Hepatocyte (in vitro differentiated cells): ENCODE data around the gene LINGO3. TPM values are rescaled to one million over a fixed set of nuclear protein-coding genes. Genes with fewer than 3 reads are reported as not detected.

Experiments
- DNase-seq: peaks from one replicate; pipeline ENCODE4 v3.0.0-alpha.2; 2016; ENCODE audit warnings: low spot score
- H2AFZ ChIP-seq: fragments of 200-600 bp; sonication (generic); 2 replicates; pipeline ENCODE4 v1.6.0; 2016; ENCODE audit warnings: antibody characterized with exemption, mild to moderate bottlenecking
- H3K27ac ChIP-seq: fragments of 200-600 bp; sonication (generic); 2 replicates; pipeline ENCODE4 v1.5.1; 2016; ENCODE audit warnings: mild to moderate bottlenecking
- H3K27me3 ChIP-seq: fragments of 200-600 bp; sonication (generic); 2 replicates; pipeline ENCODE4 v1.6.1; 2016
- H3K36me3 ChIP-seq: fragments of 200-600 bp; sonication (generic); replicated peaks from 2 replicates; pipeline ENCODE4 v1.5.1; 2016; ENCODE audit warnings: low read depth; ENCODE audit not compliant: insufficient read depth
- H3K4me1 ChIP-seq: fragments of 200-600 bp; sonication (generic); 2 replicates; pipeline ENCODE4 v1.5.1; 2016; ENCODE audit warnings: mild to moderate bottlenecking, moderate library complexity; ENCODE audit not compliant: insufficient read depth
- H3K4me2 ChIP-seq: fragments of 200-600 bp; sonication (generic); 2 replicates; pipeline ENCODE4 v1.6.0; 2016
- H3K4me3 ChIP-seq: fragments of 200-600 bp; sonication (generic); 2 replicates; pipeline ENCODE4 v1.5.1; 2016; ENCODE audit warnings: mild to moderate bottlenecking
- H3K79me2 ChIP-seq: fragments of 200-600 bp; sonication (generic); 2 replicates; pipeline ENCODE4 v1.6.0; 2017; ENCODE audit warnings: mild to moderate bottlenecking
- H3K9me2 ChIP-seq: fragments of 200-600 bp; sonication (generic); replicated peaks from 2 replicates; pipeline ENCODE4 v1.6.0; 2017; ENCODE audit warnings: mild to moderate bottlenecking; ENCODE audit not compliant: insufficient read depth
- H3K9me3 ChIP-seq: fragments of 200-600 bp; sonication (generic); 2 replicates; pipeline ENCODE4 v1.5.1; 2016; ENCODE audit warnings: low read depth, mild to moderate bottlenecking
- H4K20me1 ChIP-seq: fragments of 200-600 bp; sonication (generic); 2 replicates; pipeline ENCODE4 v1.6.0; 2016; ENCODE audit warnings: mild to moderate bottlenecking; ENCODE audit not compliant: insufficient read depth, poor library complexity, severe bottlenecking
- EZH2 ChIP-seq: fragments of 200-600 bp; sonication (generic); IDR thresholded peaks from 2 replicates; pipeline ENCODE4 v1.6.1; 2016; ENCODE audit warnings: antibody characterized with exemption, mild to moderate bottlenecking, borderline replicate concordance
- EZH2phosphoT487 ChIP-seq: fragments of 200-600 bp; sonication (generic); IDR thresholded peaks from one replicate; pipeline ENCODE4 v1.6.1; 2018; ENCODE audit warnings: antibody characterized with exemption, mild to moderate bottlenecking, low read depth, moderate library complexity; ENCODE audit not compliant: unreplicated experiment, severe bottlenecking
- WGBS: methylation state at CpG from one replicate; pipeline ENCODE4 v1.1.6; 2016; ENCODE audit warnings: low lambda C conversion rate; ENCODE audit errors: missing lambda C conversion rate; 5-methylcytosine and 5-hydroxymethylcytosine counted together
- polyA plus RNA-seq: library from polyadenylated mRNA; unstranded; fragments of >200 nt; fragmentation: Nextera tagmentation; extraction: Ambion mirVana; gene quantifications from 2 replicates; pipeline ENCODE4 v1.2.1, GENCODE V29; 2016
- total RNA-seq: library from RNA; depleted of rRNA; stranded (reverse); fragments of >200 nt; gene quantifications from 2 replicates; pipeline ENCODE4 v1.2.3, GENCODE V29; 2014
- TF ChIP-seq, protein P1 (sequence below): fragments of 200-600 bp; sonication (generic); IDR thresholded peaks from 2 replicates; pipeline ENCODE4 v1.5.1; 2016; ENCODE audit warnings: antibody characterized with exemption, mild to moderate bottlenecking; ENCODE audit not compliant: poor library complexity

Gene LINGO3
- total and polyA plus RNA-seq, 2 experiments from 2014 or later: not detected

DNA sequence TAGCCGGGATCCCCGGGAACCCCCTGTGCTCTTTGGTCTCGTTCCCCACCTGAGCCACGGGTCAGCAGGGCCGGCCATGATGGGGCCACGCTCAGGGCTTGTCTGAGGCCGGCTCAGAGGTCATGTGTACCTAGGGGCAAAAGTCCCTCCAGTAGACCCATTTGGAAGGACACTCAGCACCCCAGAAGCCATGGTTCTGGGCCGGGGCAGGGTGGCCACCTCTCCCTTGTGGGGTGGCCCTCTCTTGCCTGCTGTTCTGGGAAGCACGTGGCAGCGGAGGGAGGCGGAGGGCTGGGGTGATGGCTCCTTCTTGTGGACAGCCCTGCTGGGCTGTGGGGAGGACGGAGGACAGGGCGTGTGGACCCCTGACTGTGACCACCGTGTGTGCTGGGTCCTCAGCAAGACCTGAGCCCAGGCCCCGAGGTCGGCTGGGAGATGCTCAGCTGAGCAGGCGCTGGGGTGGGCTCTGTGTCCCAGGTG lies 19.6 kb downstream of the LINGO3 start:
- TF ChIP-seq, protein P1, sequence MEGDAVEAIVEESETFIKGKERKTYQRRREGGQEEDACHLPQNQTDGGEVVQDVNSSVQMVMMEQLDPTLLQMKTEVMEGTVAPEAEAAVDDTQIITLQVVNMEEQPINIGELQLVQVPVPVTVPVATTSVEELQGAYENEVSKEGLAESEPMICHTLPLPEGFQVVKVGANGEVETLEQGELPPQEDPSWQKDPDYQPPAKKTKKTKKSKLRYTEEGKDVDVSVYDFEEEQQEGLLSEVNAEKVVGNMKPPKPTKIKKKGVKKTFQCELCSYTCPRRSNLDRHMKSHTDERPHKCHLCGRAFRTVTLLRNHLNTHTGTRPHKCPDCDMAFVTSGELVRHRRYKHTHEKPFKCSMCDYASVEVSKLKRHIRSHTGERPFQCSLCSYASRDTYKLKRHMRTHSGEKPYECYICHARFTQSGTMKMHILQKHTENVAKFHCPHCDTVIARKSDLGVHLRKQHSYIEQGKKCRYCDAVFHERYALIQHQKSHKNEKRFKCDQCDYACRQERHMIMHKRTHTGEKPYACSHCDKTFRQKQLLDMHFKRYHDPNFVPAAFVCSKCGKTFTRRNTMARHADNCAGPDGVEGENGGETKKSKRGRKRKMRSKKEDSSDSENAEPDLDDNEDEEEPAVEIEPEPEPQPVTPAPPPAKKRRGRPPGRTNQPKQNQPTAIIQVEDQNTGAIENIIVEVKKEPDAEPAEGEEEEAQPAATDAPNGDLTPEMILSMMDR: no peak
- TF ChIP-seq EZH2phosphoT487 (no peak), EZH2 (no peak)
- H3K27me3 ChIP-seq: peaks cover 66% of the 10 kb centered on the region
- H3K36me3 ChIP-seq: no peaks in the 10 kb centered on the region
- no peak overlapping the region for H2AFZ ChIP-seq
- H3K4me3 ChIP-seq: no peak overlapping the region
- H3K4me1 ChIP-seq: peaks cover 15% of the 10 kb centered on the region
- no peak for DNase-seq
- no peaks in the 10 kb centered on the region for H3K9me3 ChIP-seq
- H3K79me2 ChIP-seq: no peaks in the 10 kb centered on the region
- H3K4me2 ChIP-seq: no peak overlapping the region
- 90% methylated on average over 17 of the region's 17 CpGs for WGBS
- H3K9me2 ChIP-seq: no peaks in the 10 kb centered on the region
- no peak overlapping the region for H3K27ac ChIP-seq
- peaks cover 3% of the 10 kb centered on the region for H4K20me1 ChIP-seq

DNA sequence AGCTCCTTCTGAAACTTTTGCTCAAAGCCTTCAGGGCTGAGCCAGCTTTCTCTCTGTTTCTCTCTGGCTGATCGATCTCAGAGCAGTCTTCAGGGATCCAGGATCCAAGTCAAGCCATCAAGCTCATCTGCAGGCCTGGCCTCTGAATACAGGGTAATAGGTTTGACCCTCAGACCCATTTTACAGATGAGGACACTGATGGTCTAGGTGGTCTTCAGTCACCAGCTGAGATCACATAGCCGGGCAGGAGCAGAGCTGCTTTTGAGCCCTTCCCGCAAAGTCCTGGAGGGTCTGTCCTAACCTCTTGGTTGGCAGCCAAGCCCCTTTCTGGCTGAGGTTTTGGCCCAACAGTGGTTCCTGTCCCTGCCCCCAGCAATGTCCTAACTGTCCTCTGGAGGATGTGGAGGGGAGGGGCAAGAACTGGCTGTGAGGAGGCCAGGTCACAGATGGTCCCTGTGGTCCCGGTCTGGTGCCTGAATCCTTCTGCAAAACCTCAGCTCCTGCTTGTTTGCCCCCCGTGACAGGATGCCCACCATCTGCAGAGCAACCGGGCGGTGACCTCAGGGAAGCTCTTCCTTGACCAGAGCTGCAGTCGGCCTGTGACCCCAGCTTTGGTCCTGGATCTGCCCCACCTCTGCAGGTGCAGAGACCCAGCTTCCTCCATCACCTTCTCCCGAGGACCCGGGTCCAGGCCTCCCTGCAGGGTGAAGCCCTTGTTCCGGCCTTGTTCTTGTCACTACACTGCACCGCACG lies 20.2 kb downstream of the LINGO3 start:
- no peak for DNase-seq
- Histone ChIP-seq H3K27me3 (peaks cover 65% of the 10 kb centered on the region), H4K20me1 (peaks cover 3% of the 10 kb centered on the region), H3K36me3 (no peaks in the 10 kb centered on the region), H3K79me2 (no peaks in the 10 kb centered on the region), H3K4me2 (no peak overlapping the region), H2AFZ (no peak overlapping the region), H3K4me3 (no peak overlapping the region), H3K9me2 (no peaks in the 10 kb centered on the region), H3K9me3 (no peaks in the 10 kb centered on the region), H3K27ac (no peak overlapping the region), H3K4me1 (peaks cover 15% of the 10 kb centered on the region)
- TF ChIP-seq, protein P1: no peak
- no peak for TF ChIP-seq EZH2
- TF ChIP-seq EZH2phosphoT487: no peak
- WGBS: 87% methylated on average over 13 of the region's 13 CpGs

DNA sequence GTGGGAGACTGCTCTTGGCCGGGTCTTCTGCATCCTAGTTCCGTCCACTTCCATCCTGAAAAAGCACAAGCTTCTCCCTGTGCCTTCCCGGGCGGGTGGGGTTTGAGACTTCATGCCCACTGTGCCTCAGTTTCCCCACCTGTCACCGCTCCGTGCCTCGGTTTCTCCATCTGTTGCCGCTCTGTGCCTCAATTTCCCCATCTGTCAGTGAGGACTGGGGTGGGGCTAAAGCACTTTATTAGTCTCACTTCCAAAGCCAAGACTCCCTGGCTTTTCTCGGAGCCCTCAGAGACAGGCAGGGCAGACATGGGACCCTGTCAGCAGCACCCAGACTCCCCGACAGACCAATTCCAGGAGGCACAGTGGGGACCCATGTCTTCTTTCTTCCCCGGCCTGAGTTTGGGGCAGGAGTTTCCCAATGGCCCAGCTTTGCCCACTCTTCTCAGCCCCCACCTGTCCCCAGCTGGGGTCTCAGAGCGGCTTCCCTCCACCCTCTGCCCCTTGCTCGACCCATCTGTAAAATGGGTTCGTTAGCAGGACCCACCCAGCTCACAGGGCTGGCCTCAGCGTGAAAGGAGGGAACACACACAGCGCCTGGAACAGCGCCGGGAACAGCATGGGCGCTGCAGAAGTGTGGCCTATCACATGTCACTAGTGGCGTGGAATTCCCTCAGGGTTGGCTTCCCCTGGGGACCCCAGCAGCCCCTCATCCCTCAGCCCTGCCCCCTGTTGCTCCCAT lies 21.4 kb downstream of the LINGO3 start:
- Histone ChIP-seq H3K4me1 (peaks cover 26% of the 10 kb centered on the region), H3K36me3 (no peaks in the 10 kb centered on the region), H3K79me2 (no peaks in the 10 kb centered on the region), H3K27me3 (peaks cover 63% of the 10 kb centered on the region), H4K20me1 (peaks cover 3% of the 10 kb centered on the region), H2AFZ (no peak overlapping the region), H3K4me3 (no peak overlapping the region), H3K27ac (no peak overlapping the region), H3K4me2 (no peak overlapping the region), H3K9me3 (no peaks in the 10 kb centered on the region), H3K9me2 (no peaks in the 10 kb centered on the region)
- WGBS: 86% methylated on average over 20 of the region's 20 CpGs
- no peak for DNase-seq
- TF ChIP-seq, protein P1: no peak
- TF ChIP-seq EZH2 (no peak), EZH2phosphoT487 (no peak)
